Prostate gland (tissue), 2 donors: ENCODE measurements around the gene ZC3H12A. TPM values are rescaled to one million over a fixed set of nuclear protein-coding genes. Genes with fewer than 3 reads are reported as not detected.
A peak's percentile ranks its signal among the peaks of the same experiment; 100 is the strongest.
"Not testable (repeated sequence)": the region's sequence is repeated elsewhere in the genome, so short reads cannot be mapped to it uniquely, and the experiment has no call there.

Experiments used
- DNase-seq: peaks from one replicate; pipeline ENCODE4 v3.0.0-alpha.2; 2019; ENCODE audit warnings: low spot score
- H3K27ac ChIP-seq, 2 donors: fragments of 200-600 bp; sonication (generic); 2 replicates each; pipeline ENCODE4 v1.5.1; 2017 to 2019
- H3K27me3 ChIP-seq: fragments of 200-600 bp; sonication (generic); replicated peaks from 2 replicates; pipeline ENCODE4 v1.5.1; 2019; ENCODE audit not compliant: insufficient read depth
- H3K36me3 ChIP-seq, 2 donors: fragments of 200-600 bp; sonication (generic); 1 replicate in 1 of 2; 2 replicates in 1 of 2; pipeline versions ENCODE4 v1.5.1 to v1.8.1; 2017 to 2019
- H3K4me1 ChIP-seq: fragments of 200-600 bp; sonication (generic); replicated peaks from 2 replicates; pipeline ENCODE4 v1.5.1; 2019
- H3K4me3 ChIP-seq, 2 donors: fragments of 200-600 bp; sonication (generic); 2 replicates each; pipeline ENCODE4 v1.5.1; 2017 to 2019
- H3K9me3 ChIP-seq: fragments of 200-600 bp; sonication (generic); 2 replicates; pipeline ENCODE4 v1.5.1; 2017
- CTCF ChIP-seq, 4 experiments: fragments of 200-600 bp in 2 of 4; fragments of 450-650 bp in 2 of 4; sonication (generic) in 2 of 4; IDR thresholded peaks; 1 replicate in 3 of 4; 2 replicates in 1 of 4; pipeline ENCODE4 v1.5.1; 2016 to 2019; ENCODE audit warnings: antibody characterized with exemption in 4 of 4, mild to moderate bottlenecking in 2 of 4, moderate library complexity in 2 of 4
- POLR2A ChIP-seq: fragments of 450-650 bp; IDR thresholded peaks from one replicate; pipeline ENCODE4 v1.6.1; 2016; ENCODE audit warnings: antibody characterized with exemption, mild to moderate bottlenecking
- POLR2AphosphoS5 ChIP-seq: sonication (generic); formaldehyde crosslinking; IDR thresholded peaks from one replicate; pipeline ENCODE4 v1.6.1; 2017; ENCODE audit warnings: antibody characterized with exemption
- WGBS: methylation state at CpG from one replicate; pipeline ENCODE4 v1.1.5; 2018; 5-methylcytosine and 5-hydroxymethylcytosine counted together
- intact Hi-C: fragments of 100-400 bp; cut with DNase I; formaldehyde crosslinking; loops from one replicate; pipeline ENCODE4 v1.14.2; 2022
- total RNA-seq, 2 donors: library from RNA; depleted of rRNA; stranded (reverse); fragments of >200 nt; gene quantifications; one replicate each; pipeline ENCODE4 v1.1.0, GENCODE V29; 2016

Gene ZC3H12A
- total RNA-seq, 2 donors from 2014 or later, result 74.4 to 97.1 TPM

GRCh38 chr1:37514350-37515184 lies 40.2 kb downstream of the ZC3H12A start, which contains the start of gene MEAF6:
Gene MEAF6, minus strand, starts transcription at chr1:37514766. Its CDS starts 20 bp downstream, at chr1:37514746.
- TF ChIP-seq POLR2AphosphoS5, result peak; percentile 79
- peak; percentile 84 for TF ChIP-seq POLR2A
- TF ChIP-seq CTCF (IDR thresholded peaks at IDR 0.05), result peak; percentile 90 to 94 (median 91)
- peak within 1 kb of the TSS; percentile 96 to 97 for H3K27ac ChIP-seq
- no peaks in the 10 kb centered on the region for H3K9me3 ChIP-seq
- intact Hi-C loops, result no loop called here
- H3K4me1 ChIP-seq, result no peaks in the 10 kb centered on the region
- peak within 1 kb of the TSS; percentile 86 to 98 for H3K4me3 ChIP-seq
- no peaks in the 10 kb centered on the region for H3K27me3 ChIP-seq
- no peaks in the 10 kb centered on the region for H3K36me3 ChIP-seq
- WGBS, result under 1% methylated on average over 81 of the region's 100 CpGs
- DNase-seq, result peak; percentile 77

GRCh38 chr1:37515185-37516034 lies 41.0 kb downstream of the ZC3H12A start:
- Histone ChIP-seq H3K4me3 (peak overlapping the region; percentile 86 to 98), H3K4me1 (no peaks in the 10 kb centered on the region), H3K9me3 (no peaks in the 10 kb centered on the region), H3K27ac (peak overlapping the region; percentile 96 to 97), H3K27me3 (no peaks in the 10 kb centered on the region), H3K36me3 (no peaks in the 10 kb centered on the region)
- intact Hi-C loops, result no loop called here
- WGBS, result 68% methylated on average over 18 of the region's 18 CpGs
- TF ChIP-seq POLR2A (no peak), POLR2AphosphoS5 (no peak), CTCF (IDR thresholded peaks at IDR 0.05) (no peak)
- DNase-seq, result no peak

- H3K27ac ChIP-seq, result no peak overlapping the region
- H3K4me3 ChIP-seq, result no peak overlapping the region
- no peak for DNase-seq
- H3K4me1 ChIP-seq, result no peaks in the 10 kb centered on the region
- H3K36me3 ChIP-seq, result no peaks in the 10 kb centered on the region
- no peaks in the 10 kb centered on the region for H3K27me3 ChIP-seq
- TF ChIP-seq POLR2A (no peak), CTCF (IDR thresholded peaks at IDR 0.05) (no peak), POLR2AphosphoS5 (no peak)
- intact Hi-C loops, result no loop called here
- H3K9me3 ChIP-seq, result no peaks in the 10 kb centered on the region
- WGBS, result 86% methylated on average over 1 of the region's 1 CpG
Observed at GRCh38 chr1:37517569-37517968, 43.2 kb downstream of the ZC3H12A start.

- H3K36me3 ChIP-seq, H3K9me3 ChIP-seq, H3K27me3 ChIP-seq, H3K4me1 ChIP-seq, H3K4me3 ChIP-seq, intact Hi-C loops, DNase-seq, H3K27ac ChIP-seq: not testable (repeated sequence)
- WGBS, result 97% methylated on average over 6 of the region's 31 CpGs
Observed at GRCh38 chr1:37518241-37518640, 43.9 kb downstream of the ZC3H12A start.

- 66% methylated on average over 15 of the region's 15 CpGs for WGBS
- H3K27ac ChIP-seq, intact Hi-C loops: not testable (repeated sequence)
Observed at GRCh38 chr1:37518929-37519328, 44.5 kb downstream of the ZC3H12A start.

More at GRCh38 chr1:37518929-37519328, 44.5 kb downstream of the ZC3H12A start:
- not testable (repeated sequence) for H3K4me1 ChIP-seq, H3K9me3 ChIP-seq, H3K36me3 ChIP-seq, H3K27me3 ChIP-seq, H3K4me3 ChIP-seq, DNase-seq
